ENCODE measurements around the gene CFAP77.

- TF ChIP-seq NFIC (IDR thresholded peaks at IDR 0.05; ENCODE audit: borderline replicate concordance): no peak
- TF ChIP-seq EZH2phosphoT487 (IDR thresholded peaks at IDR 0.05; ENCODE audit: borderline replicate concordance, low read depth): no peak
Measured at GRCh38 chr9:132408521-132408920, 1.5 kb upstream of the CFAP77 start.
